Nephron (organoid): Measurements from ENCODE around the gene JAG1.
A peak's percentile ranks its signal among the peaks of the same experiment; 100 is the strongest.

ENCODE experiments used
- H3K27ac Mint-ChIP-seq, 3 experiments: 2 replicates each; pipeline ENCODE4 v1.8.0; 2020; ENCODE audit warnings: mixed read lengths in 3 of 3, mild to moderate bottlenecking in 2 of 3, moderate library complexity in 1 of 3
- H3K27me3 Mint-ChIP-seq: 2 replicates; pipeline ENCODE4 v1.8.0; 2021; ENCODE audit warnings: low read depth, mild to moderate bottlenecking, moderate library complexity, mixed read lengths
- H3K36me3 Mint-ChIP-seq: 2 replicates; pipeline ENCODE4 v1.8.0; 2020; ENCODE audit warnings: low read depth, mixed read lengths
- H3K4me1 Mint-ChIP-seq: 2 replicates; pipeline ENCODE4 v1.8.0; 2020; ENCODE audit warnings: mixed read lengths
- H3K4me3 Mint-ChIP-seq, 3 experiments: 2 replicates each; pipeline ENCODE4 v1.8.0; 2020; ENCODE audit warnings: mild to moderate bottlenecking in 3 of 3, mixed read lengths in 3 of 3, moderate library complexity in 2 of 3
- H3K9me3 Mint-ChIP-seq: 2 replicates; pipeline ENCODE4 v1.8.0; 2020; ENCODE audit warnings: mixed read lengths
- CTCF ChIP-seq, 3 experiments: fragments of 200-600 bp; sonication (generic); IDR thresholded peaks; one replicate each; pipeline ENCODE4 v1.5.0; 2021; ENCODE audit warnings: antibody characterized with exemption in 3 of 3; ENCODE audit not compliant: unreplicated experiment in 3 of 3

JAG1 gene

GRCh38 chr20:10657453-10657852, 16.3 kb downstream of the JAG1 start:
- peaks cover 4% of the 10 kb centered on the region for H3K27me3 Mint-ChIP-seq
- H3K4me3 Mint-ChIP-seq, result peak overlapping the region in 1 of 3 experiments; percentile 20
- H3K36me3 Mint-ChIP-seq, result peaks cover 81% of the 10 kb centered on the region
- H3K9me3 Mint-ChIP-seq, result no peaks in the 10 kb centered on the region
- H3K27ac Mint-ChIP-seq, result peak overlapping the region; percentile 39 to 86 (median 64)
- peaks cover 77% of the 10 kb centered on the region for H3K4me1 Mint-ChIP-seq
- TF ChIP-seq CTCF (IDR thresholded peaks at IDR 0.05; ENCODE audit: unreplicated experiment in 3 of 3), result no peak

GRCh38 chr20:10655720-10656669, 17.8 kb downstream of the JAG1 start:
- no peak for TF ChIP-seq CTCF (IDR thresholded peaks at IDR 0.05; ENCODE audit: unreplicated experiment in 3 of 3)
- Mint-ChIP-seq H3K36me3 (peaks cover 74% of the 10 kb centered on the region), H3K27me3 (peaks cover 4% of the 10 kb centered on the region), H3K27ac (peak overlapping the region; percentile 79 to 83 (median 82)), H3K4me3 (peak overlapping the region; percentile 17 to 52 (median 35)), H3K4me1 (peaks cover 86% of the 10 kb centered on the region), H3K9me3 (no peaks in the 10 kb centered on the region)

- peaks cover 74% of the 10 kb centered on the region for H3K36me3 Mint-ChIP-seq
- H3K4me1 Mint-ChIP-seq, result peaks cover 90% of the 10 kb centered on the region
- no peaks in the 10 kb centered on the region for H3K9me3 Mint-ChIP-seq
- peak overlapping the region; percentile 18 to 52 (median 42) for H3K4me3 Mint-ChIP-seq
- H3K27ac Mint-ChIP-seq, result peak overlapping the region; percentile 79 to 83 (median 82)
- TF ChIP-seq CTCF (IDR thresholded peaks at IDR 0.05; ENCODE audit: unreplicated experiment in 3 of 3), result no peak
- H3K27me3 Mint-ChIP-seq, result peaks cover 4% of the 10 kb centered on the region
These were observed 19.2 kb downstream of the JAG1 start for GRCh38 chr20:10654630-10655029.

- peaks cover 74% of the 10 kb centered on the region for H3K36me3 Mint-ChIP-seq
- H3K4me1 Mint-ChIP-seq, result peaks cover 91% of the 10 kb centered on the region
- H3K4me3 Mint-ChIP-seq, result peak overlapping the region; percentile 33 to 52 (median 42)
- H3K27ac Mint-ChIP-seq, result peak overlapping the region; percentile 79 to 83 (median 82)
- peaks cover 4% of the 10 kb centered on the region for H3K27me3 Mint-ChIP-seq
- no peaks in the 10 kb centered on the region for H3K9me3 Mint-ChIP-seq
- TF ChIP-seq CTCF (IDR thresholded peaks at IDR 0.05; ENCODE audit: unreplicated experiment in 3 of 3), result no peak
These were observed 19.6 kb downstream of the JAG1 start for GRCh38 chr20:10654250-10654610.

GRCh38 chr20:10653599-10654249, 20.1 kb downstream of the JAG1 start:
- H3K27me3 Mint-ChIP-seq, result peaks cover 4% of the 10 kb centered on the region
- peak overlapping the region; percentile 11 to 40 (median 21) for H3K4me3 Mint-ChIP-seq
- H3K4me1 Mint-ChIP-seq, result peaks cover 94% of the 10 kb centered on the region
- no peak for TF ChIP-seq CTCF (IDR thresholded peaks at IDR 0.05; ENCODE audit: unreplicated experiment in 3 of 3)
- H3K27ac Mint-ChIP-seq, result peak overlapping the region; percentile 79 to 83 (median 82)
- H3K9me3 Mint-ChIP-seq, result no peaks in the 10 kb centered on the region
- peaks cover 74% of the 10 kb centered on the region for H3K36me3 Mint-ChIP-seq
